RWPE1 (cell line): ENCODE data around the gene RTN4IP1.

ENCODE experiments used
- CTCF ChIA-PET: fragments of 350-600 bp; sonication (Branson Sonifier 250); formaldehyde crosslinking; extraction: SDS; loops from one replicate; lab custom pipeline; 2021; lab: Yijun Ruan, JAX
- POLR2A ChIA-PET: fragments of 400-600 bp; formaldehyde crosslinking; extraction: SDS; loops from one replicate; lab custom pipeline; 2020; ENCODE audit warnings: antibody characterized with exemption; ENCODE audit not compliant: low non-redundant PET; lab: Yijun Ruan, JAX
- DNase-seq: peaks from one replicate; pipeline ENCODE4 v3.0.0; 2012; ENCODE audit warnings: low spot score
- H3K27ac ChIP-seq: fragments of 450-650 bp; 2 replicates; pipeline ENCODE4 v1.5.1; 2017
- CTCF ChIP-seq: fragments of 450-650 bp; conservative IDR thresholded peaks from 2 replicates; pipeline ENCODE4 v1.5.1; 2017; ENCODE audit warnings: low read depth, mild to moderate bottlenecking

Gene RTN4IP1

GRCh38 chr6:106620931-106621672 is 8.2 kb downstream of the RTN4IP1 start:
- ChIA-PET POLR2A (no interaction called here), CTCF (interaction anchor here (0.5 to 1.2 kb wide), 4 partner anchors 116 to 990 kb away, joined by 3 to 5 read pairs (median 4); no protein-coding TSS in a partner anchor)
- no peak for DNase-seq
- no peak overlapping the region for H3K27ac ChIP-seq
- TF ChIP-seq CTCF, result no peak

- CTCF ChIA-PET, result no interaction called here
- POLR2A ChIA-PET, result no interaction called here
- DNase-seq, result no peak
- TF ChIP-seq CTCF, result no peak
- H3K27ac ChIP-seq, result no peak overlapping the region
Measured at GRCh38 chr6:106619223-106619622, 10.1 kb downstream of the RTN4IP1 start.

GRCh38 chr6:106618324-106618723 is 11.0 kb downstream of the RTN4IP1 start:
- no peak overlapping the region for H3K27ac ChIP-seq
- TF ChIP-seq CTCF, result no peak
- POLR2A ChIA-PET, result no interaction called here
- DNase-seq, result no peak
- CTCF ChIA-PET, result no interaction called here

- ChIA-PET POLR2A (no interaction called here), CTCF (no interaction called here)
- H3K27ac ChIP-seq, result no peak overlapping the region
- no peak for DNase-seq
- no peak for TF ChIP-seq CTCF
Measured at GRCh38 chr6:106617857-106618256, 11.4 kb downstream of the RTN4IP1 start.

- no peak overlapping the region for H3K27ac ChIP-seq
- DNase-seq, result no peak
- no peak for TF ChIP-seq CTCF
- ChIA-PET POLR2A (no interaction called here), CTCF (no interaction called here)
Measured at GRCh38 chr6:106617302-106617701, 12.0 kb downstream of the RTN4IP1 start.

GRCh38 chr6:106614592-106615257 is 14.6 kb downstream of the RTN4IP1 start:
- no peak for DNase-seq
- ChIA-PET POLR2A (no interaction called here), CTCF (interaction anchor here (1.7 kb wide), 1 partner anchor 365 kb away, joined by 8 read pairs; no protein-coding TSS in a partner anchor)
- no peak for TF ChIP-seq CTCF
- H3K27ac ChIP-seq, result no peak overlapping the region
